Mucosa of descending colon (tissue), 3 donors: ENCODE measurements around the gene TRIM69. TPM values are rescaled to one million over a fixed set of nuclear protein-coding genes. Genes with fewer than 3 reads are reported as not detected.
"Not testable (repeated sequence)": the region's sequence is repeated elsewhere in the genome, so short reads cannot be mapped to it uniquely, and the experiment has no call there.

Experiments used
- ATAC-seq: fragments of 200-7000 bp; cut with Tn5 transposase; one replicate; pipeline ENCODE4 v1.9.1; 2020; ENCODE audit warnings: mild to moderate bottlenecking, moderate library complexity
- DNase-seq, 3 donors: peaks; one replicate each; pipeline ENCODE4 v3.0.0-alpha.2; 2020
- H3K36me3 ChIP-seq: fragments of 200-600 bp; one replicate; pipeline ENCODE4 v1.8.0; 2021; ENCODE audit warnings: low read depth, mild to moderate bottlenecking
- H3K4me1 ChIP-seq: fragments of 200-600 bp; one replicate; pipeline ENCODE4 v1.8.0; 2021; ENCODE audit warnings: low read depth, mild to moderate bottlenecking
- H3K4me3 ChIP-seq: fragments of 200-600 bp; one replicate; pipeline ENCODE4 v1.8.0; 2021; ENCODE audit warnings: mild to moderate bottlenecking
- H3K9me3 ChIP-seq: fragments of 200-600 bp; one replicate; pipeline ENCODE4 v1.8.0; 2021; ENCODE audit warnings: mild to moderate bottlenecking
- intact Hi-C, 2 donors: fragments of 100-400 bp; cut with DNase I in 1 of 2; cut with micrococcal nuclease in 1 of 2; formaldehyde crosslinking; loops; one replicate each; pipeline versions ENCODE4 v1.11.0 to v1.11.1; 2022; cut with DNase I, micrococcal nuclease
- total RNA-seq, 3 donors: library from RNA; stranded (reverse); fragmentation: NEBNext Ultra II Directional in 2 of 3; extraction: Animal tissue kit (Norgen Biotek cat#: 25700) in 2 of 3; gene quantifications; one replicate each; pipeline versions ENCODE4 v1.2.1 to v1.2.4, GENCODE V29; 2021 to 2023
- TF ChIP-seq, protein P1 (sequence below): fragments of 200-600 bp; IDR thresholded peaks from one replicate; pipeline ENCODE4 v1.8.0; 2022; ENCODE audit warnings: antibody characterized with exemption, mild to moderate bottlenecking
- donor health status: DM: no; HTN: no; CAD: no; lungs with moderate emphysema.
- donor health status: DM: no; HTN: no; CAD: no.
- donor health status: DM: no; HTN: yes; CAD: no.

Gene TRIM69
- total RNA-seq, 3 donors from 2014 or later, result 20.8 to 41.9 (median 21.5) TPM

- peak; percentile 64 for ATAC-seq
- Histone ChIP-seq H3K4me3 (no peak overlapping the region), H3K4me1 (peaks cover 53% of the 10 kb centered on the region), H3K36me3 (peaks cover 6% of the 10 kb centered on the region), H3K9me3 (no peaks in the 10 kb centered on the region)
- peak in 1 of 3 donors; percentile 76 for DNase-seq
- TF ChIP-seq, protein P1, sequence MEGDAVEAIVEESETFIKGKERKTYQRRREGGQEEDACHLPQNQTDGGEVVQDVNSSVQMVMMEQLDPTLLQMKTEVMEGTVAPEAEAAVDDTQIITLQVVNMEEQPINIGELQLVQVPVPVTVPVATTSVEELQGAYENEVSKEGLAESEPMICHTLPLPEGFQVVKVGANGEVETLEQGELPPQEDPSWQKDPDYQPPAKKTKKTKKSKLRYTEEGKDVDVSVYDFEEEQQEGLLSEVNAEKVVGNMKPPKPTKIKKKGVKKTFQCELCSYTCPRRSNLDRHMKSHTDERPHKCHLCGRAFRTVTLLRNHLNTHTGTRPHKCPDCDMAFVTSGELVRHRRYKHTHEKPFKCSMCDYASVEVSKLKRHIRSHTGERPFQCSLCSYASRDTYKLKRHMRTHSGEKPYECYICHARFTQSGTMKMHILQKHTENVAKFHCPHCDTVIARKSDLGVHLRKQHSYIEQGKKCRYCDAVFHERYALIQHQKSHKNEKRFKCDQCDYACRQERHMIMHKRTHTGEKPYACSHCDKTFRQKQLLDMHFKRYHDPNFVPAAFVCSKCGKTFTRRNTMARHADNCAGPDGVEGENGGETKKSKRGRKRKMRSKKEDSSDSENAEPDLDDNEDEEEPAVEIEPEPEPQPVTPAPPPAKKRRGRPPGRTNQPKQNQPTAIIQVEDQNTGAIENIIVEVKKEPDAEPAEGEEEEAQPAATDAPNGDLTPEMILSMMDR, result no peak
- intact Hi-C loops, result loop anchor here in 1 of 2 donors (5.0 kb wide), 1 partner anchor 65 kb away; the partner anchor contains the start of gene SPG11
Measured at GRCh38 chr15:44726568-44727484, 9.5 kb upstream of the TRIM69 start.

GRCh38 chr15:44727485-44728231 is 8.7 kb upstream of the TRIM69 start:
- peaks cover 53% of the 10 kb centered on the region for H3K4me1 ChIP-seq

DNA sequence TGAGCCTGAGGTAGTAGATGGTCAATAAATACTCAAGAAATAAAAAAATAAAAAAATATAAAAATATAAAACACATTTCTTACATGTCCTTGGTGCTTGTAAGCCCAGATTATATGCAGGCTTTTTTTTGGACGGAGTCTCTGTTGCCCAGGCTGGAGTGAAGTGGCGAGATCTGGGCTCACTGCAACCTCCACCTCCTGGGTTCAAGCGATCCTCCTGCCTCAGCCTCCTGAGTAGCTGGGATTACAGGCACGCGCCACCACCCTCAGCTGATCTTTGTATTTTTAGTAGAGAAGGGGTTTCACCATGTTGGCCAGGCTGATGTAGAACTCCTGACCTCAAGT is 8.1 kb upstream of the TRIM69 start:
- H3K9me3 ChIP-seq, ATAC-seq, DNase-seq, H3K36me3 ChIP-seq: not testable (repeated sequence)
- Histone ChIP-seq H3K4me1 (peaks cover 53% of the 10 kb centered on the region), H3K4me3 (peak overlapping the region; percentile 63)
- intact Hi-C loops, result loop anchor here in 1 of 2 donors (5.0 kb wide), 1 partner anchor 66 kb away; the partner anchor contains the start of gene SPG11

More at GRCh38 chr15:44727485-44728231, 8.7 kb upstream of the TRIM69 start:
- ATAC-seq, result no peak
- H3K9me3 ChIP-seq, result no peaks in the 10 kb centered on the region
- peaks cover 6% of the 10 kb centered on the region for H3K36me3 ChIP-seq
- H3K4me3 ChIP-seq, result no peak overlapping the region
- peak in 1 of 3 donors; percentile 19 for DNase-seq
- intact Hi-C loops, result loop anchor here in 1 of 2 donors (5.0 kb wide), 1 partner anchor 65 kb away; the partner anchor contains the start of gene SPG11
- TF ChIP-seq, protein P1, result no peak

GRCh38 chr15:44728576-44729407 is 7.5 kb upstream of the TRIM69 start:
- H3K4me1 ChIP-seq, result peaks cover 52% of the 10 kb centered on the region
- peaks cover 6% of the 10 kb centered on the region for H3K36me3 ChIP-seq
- no peaks in the 10 kb centered on the region for H3K9me3 ChIP-seq
- TF ChIP-seq, protein P1, result peak; percentile 10
- intact Hi-C loops, result loop anchor here in 1 of 2 donors (5.0 kb wide), 1 partner anchor 66 kb away; the partner anchor contains the start of gene SPG11
- H3K4me3 ChIP-seq, result peak overlapping the region; percentile 63
- ATAC-seq (peak; percentile 90), DNase-seq (peak; percentile 96 to 97 (median 97))

DNA sequence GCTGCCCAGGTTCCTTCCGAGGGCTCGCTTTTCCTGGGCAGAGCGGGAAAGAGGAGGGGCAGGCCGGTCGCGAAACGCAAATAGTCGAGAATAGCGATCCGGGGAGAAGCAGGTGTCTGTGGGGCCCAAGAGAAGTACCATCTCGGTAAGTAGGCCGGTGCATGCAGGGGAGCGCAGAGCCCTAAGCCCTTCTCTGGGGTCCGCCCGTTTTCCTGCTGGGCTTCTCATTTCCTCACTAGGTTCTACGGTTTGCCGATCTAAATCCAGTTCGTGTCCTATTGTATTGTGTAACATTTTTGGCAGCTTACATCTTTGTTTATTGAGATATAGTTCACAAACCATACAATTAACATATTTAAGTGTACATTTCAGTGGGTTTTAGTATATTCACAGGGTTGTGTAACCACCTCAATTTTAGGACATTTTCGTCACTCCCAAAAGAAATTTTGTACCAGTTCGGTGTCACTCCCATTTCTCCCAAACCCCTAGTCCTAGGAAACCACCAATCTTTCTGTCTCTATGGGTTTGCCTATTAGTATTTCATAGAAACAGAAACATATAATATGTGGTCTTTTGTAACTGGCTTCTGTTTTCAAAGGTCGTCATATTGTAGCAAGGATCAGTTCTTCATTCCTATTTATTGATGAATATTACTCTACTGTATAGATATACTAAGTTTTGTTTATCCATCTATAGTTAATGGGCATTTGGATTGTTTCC is 6.8 kb upstream of the TRIM69 start:
- DNase-seq (peak in 2 of 3 donors; percentile 62 to 69), ATAC-seq (peak; percentile 37)
- H3K9me3 ChIP-seq, result no peaks in the 10 kb centered on the region
- intact Hi-C loops, result loop anchor here (5.0 to 10.0 kb wide), 2 partner anchors 65 to 67 kb away; partner anchors contain the start of gene SPG11 (in 2 of the 2)
- peak overlapping the region; percentile 63 for H3K4me3 ChIP-seq
- peaks cover 47% of the 10 kb centered on the region for H3K4me1 ChIP-seq
- peaks cover 6% of the 10 kb centered on the region for H3K36me3 ChIP-seq
- TF ChIP-seq, protein P1, result no peak
